Stimulated activated CD8-positive, alpha-beta memory T cell treated with anti-CD3 and anti-CD28 coated beads, Interleukin-7, amount 100 ng/mL, for 1 hour (primary cell): ENCODE results near the gene FCER1G.

Experiments
- DNase-seq, 2 donors: peaks; one replicate each; pipeline ENCODE4 v3.0.0-alpha.2; 2020; ENCODE audit warnings: low read depth in 2 of 2

FCER1G gene

DNA sequence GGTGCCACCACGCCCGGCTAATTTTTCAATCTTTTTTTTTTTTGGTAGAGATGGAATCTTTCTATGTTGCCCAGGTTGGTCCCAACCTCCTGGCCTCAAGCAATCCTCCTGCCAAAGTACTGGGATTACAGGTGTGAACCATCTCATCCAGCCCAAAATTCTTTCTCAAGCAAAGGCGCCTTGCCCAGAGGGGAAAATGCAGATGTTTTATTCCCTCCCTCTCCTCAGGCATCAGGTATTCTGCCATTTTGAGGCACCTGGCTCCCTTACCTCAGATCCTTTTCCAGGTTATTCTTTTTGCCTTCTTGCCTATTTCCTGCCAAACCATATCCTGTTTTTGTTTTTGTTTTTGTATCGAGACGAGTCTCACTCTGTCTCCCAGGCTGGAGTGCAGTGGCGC is 26.7 kb upstream of the FCER1G start:
- DNase-seq = no peak

DNA sequence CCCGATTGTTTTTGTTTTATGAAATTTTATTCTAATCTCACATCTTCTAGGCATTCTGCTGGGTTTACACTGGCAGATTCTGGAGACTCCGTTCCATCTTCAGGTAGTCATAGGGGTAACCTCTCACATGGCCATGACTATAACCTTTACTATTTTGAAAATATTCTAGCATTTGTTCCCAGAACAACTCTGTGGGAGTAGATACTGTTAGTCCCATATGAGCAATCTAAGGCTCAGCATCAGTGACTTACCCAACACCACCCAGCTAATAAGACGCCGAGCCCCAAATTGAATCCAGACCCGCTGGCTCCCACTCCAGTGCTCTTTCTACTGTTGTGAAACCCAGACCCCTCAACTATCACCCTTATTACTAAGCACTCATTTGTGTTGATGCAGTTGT is 26.1 kb upstream of the FCER1G start:
- no peak for DNase-seq

DNA sequence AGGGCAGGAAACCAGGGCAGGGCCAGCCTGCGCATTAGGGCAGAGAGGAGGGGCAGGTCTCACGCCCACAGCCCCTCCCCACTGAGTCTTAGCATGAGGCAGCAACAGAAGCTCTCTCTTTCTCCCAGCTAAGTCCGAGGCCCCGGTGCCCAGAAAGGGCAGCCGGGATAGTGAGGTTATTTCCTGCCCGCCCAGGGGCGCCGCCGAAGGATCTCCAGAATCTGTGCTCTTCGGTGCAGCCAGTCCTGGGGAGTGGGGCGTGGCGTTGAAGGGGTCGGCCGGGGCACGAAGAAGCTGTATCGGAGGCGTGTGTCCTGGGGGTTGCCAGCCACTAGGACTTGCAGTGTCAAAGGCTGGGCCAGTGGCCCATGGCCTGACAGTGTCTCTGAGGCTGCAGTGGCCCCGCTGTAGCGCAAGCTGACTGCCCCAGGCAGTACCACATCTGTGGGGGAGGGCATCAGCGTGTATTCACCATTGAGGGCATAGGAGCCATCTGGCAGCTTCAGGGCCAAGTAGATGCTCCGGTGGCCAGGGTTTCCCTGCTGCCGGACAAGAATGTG is 24.1 kb upstream of the FCER1G start:
- no peak for DNase-seq

DNA sequence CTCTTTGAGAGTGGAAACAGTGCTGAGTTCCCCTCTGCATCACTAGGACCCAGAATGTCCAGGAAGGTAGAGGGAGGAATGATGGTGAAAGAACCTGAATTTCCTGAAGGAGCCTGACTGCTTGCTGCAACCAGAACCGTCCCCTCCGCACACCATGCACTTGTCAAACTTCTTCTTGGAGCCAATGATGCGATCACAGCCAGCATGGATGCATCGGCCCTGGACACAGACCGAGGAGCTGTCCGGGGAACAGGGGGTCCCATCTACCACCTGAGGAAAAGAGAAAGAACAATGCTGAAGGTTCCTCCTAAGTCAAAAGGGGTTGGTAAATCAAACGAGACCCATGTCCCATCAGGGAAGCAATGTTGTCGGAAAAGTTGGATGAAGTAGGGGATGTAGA is 23.1 kb upstream of the FCER1G start:
- no peak for DNase-seq

DNA sequence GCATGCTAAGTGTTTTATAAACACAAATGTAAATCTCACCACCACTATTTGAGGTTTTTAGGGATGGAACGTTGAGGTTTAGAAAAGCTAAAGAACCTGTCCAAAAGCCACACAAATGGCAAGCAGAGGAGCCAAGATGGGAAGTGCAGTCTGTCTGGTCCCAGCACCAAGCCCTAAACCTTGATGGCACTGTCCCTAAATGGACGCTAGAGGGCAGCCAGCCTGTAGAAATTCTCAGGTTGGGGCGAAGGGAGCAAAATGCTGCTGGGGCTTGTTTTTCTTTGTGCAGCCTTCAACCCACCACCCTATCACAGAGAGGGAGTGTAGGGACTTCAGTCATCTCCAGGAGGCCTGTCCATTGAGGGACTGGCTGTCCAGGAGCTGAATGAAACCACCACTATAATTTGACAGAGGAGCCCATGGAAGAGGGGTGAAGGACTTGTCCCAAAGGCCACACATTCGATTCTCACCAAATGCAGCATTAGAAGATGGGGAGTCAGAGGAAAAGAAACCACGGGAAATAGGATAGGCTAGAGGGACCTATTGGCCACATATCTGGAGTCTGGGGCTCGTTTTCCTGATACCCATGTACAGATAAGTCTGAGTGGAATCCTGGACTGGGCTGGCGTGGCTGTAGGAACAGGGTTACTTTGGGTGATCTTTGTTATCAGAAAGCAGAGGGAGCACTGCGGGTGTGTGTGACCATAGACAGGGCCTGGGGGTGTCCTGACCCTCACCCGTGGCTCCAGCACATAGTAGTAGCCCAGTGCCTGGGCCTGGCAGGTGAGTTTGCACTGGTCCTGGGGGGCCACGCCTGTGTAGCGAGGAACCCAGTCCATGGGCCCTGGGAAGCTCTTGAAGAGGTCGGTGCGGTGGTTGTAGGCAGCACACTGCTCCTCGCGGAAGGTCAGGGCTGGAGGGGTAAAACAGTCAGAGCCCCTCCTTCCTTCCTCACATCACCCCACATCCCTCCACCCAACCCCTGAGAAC is 22.3 kb upstream of the FCER1G start:
- peak in 1 of 2 donors; percentile 41 for DNase-seq

DNA sequence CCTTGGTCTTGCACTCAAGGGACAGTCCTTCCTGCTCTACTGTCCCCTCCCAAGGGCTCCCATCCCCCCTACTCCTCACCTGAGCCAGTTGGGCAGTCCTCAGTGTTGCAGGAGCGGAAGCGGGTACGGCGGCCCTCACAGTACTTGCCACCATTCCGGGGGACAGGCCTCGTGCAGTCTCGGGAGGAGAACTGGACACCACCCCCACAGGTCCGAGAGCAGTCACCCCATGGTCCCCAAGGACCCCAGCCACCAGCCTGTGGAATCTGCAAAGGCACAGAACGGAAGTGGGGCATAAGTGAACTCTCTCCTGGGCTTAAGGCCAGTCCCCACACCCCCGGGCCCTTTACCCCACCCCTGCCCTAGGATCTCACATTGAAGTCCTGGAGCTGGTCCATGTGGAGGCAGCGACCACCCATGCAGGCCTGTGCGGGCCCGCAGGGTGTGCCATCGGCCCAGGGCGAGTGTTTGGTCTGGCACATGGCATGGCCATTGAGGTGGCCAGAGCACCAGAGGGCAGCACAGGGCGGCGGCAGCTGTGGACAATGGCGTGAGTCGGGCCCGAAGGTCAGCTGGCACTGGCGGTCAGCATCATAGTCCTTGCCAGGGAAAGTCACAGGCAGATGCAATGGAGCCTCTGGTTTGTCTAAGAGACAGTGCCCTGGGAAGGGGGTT is 21.4 kb upstream of the FCER1G start:
- no peak for DNase-seq

DNA sequence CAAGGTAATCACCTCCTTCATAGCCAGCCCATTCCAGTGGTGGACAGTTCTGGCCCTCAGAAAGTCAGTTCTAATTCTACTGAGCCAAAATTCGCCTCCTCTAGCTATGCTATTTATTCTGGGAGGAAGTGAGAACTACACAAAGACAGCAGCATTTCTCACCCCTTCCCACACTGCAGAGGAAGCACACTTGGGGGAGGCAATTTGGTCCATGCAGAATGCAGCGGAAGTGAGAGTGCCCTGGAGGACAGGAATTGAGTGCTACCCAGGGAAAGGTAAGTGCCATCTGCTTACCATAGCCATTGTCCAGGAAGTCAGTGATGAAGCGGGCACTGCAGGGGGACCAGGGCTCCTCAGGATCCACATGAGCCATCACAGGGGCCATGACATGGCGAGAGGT is 19.9 kb upstream of the FCER1G start:
- DNase-seq = no peak

DNA sequence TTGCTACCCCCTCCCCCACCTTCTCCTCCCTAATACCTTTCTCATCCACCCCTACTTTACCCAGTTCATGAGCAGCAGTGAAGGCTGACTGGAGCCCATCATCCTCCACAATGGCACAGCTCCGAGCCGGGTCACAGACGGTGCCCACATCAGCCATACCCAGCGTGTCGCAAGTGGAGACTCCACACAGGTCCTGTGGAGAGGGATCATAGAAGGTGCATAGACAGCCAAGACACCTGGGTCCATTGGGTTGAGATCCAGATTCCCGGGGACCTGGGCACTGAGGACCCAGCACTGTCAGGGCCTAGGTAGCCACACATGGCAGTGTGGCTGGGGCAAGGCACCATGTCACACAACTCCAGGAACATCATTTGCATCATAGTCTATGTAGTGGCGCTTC is 19.0 kb upstream of the FCER1G start:
- no peak for DNase-seq

DNA sequence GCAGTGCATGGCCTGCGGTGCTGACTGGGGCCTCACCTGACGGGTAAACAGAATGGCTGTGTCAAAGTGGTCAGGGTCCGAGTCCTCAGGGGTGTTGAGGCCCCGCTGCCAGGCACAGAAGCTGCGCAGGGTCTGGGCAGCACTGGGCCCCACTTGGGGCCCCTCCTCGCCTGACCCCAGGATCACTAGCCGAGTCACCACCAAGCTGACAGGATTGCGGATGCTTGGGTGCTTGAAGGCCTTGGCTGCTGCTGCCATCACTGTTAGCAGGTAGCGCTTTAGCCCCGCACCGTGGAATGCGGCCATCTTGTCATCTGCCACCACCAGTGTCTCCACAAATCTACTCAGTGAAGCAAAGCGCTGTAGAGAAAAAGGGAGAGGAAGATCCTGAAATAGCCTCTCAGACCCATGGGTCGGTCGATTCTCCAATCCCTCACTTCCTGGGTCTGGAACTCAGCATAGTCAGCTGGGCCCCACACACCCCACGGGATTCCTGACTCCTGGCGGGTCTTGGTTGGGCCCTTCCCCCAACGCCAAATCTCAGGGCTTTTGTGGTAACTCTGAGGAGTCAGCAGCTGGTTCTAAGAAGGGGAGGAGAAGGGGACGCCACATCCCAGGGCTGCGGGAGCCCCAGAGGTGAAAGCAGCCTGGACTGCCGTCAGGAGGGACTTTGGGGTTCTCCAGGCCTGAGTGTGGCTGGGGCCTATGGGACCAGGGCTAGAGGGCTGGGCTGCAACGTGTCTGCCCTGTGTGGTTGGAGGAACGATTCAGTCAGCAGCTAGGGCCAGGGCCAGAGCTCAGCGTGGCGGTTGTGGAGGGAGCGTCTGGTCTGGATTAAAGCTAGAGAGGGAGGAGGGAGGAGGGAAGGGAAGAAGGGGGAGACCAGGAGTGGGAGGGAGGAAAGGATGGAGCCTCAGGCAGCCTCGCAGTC is 18.3 kb upstream of the FCER1G start:
- no peak for DNase-seq

DNA sequence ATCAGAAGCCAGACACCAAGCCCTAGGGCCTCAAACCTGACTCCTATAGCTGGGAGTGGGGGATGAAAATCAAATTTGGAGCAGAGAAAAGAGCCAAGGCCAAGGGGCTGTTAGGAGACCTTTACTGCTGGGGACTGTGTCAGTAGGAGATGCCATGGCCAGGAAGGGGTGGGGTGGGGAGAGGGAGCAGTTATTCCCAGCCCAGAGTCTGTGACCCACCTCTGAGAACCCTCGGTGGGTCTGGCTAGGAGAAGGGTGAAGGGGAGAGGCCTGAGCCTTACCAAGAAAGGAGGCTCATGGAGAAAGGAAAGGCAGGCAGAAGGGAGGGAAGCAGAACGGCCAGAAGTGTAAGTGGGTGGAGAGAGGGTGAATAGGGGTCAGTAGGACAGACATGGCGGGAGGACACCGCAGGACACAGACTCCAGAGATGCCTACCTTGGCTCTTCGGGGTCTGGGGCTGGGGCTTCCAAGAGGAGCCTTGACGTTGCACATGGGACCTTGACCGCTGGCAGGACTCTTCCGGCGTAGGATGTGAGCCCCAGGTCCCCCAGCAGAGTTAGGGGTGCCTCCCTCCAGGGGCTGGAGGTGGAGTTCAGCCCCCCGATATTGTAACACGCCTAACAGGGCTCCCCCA is 17.4 kb upstream of the FCER1G start:
- DNase-seq = no peak

DNA sequence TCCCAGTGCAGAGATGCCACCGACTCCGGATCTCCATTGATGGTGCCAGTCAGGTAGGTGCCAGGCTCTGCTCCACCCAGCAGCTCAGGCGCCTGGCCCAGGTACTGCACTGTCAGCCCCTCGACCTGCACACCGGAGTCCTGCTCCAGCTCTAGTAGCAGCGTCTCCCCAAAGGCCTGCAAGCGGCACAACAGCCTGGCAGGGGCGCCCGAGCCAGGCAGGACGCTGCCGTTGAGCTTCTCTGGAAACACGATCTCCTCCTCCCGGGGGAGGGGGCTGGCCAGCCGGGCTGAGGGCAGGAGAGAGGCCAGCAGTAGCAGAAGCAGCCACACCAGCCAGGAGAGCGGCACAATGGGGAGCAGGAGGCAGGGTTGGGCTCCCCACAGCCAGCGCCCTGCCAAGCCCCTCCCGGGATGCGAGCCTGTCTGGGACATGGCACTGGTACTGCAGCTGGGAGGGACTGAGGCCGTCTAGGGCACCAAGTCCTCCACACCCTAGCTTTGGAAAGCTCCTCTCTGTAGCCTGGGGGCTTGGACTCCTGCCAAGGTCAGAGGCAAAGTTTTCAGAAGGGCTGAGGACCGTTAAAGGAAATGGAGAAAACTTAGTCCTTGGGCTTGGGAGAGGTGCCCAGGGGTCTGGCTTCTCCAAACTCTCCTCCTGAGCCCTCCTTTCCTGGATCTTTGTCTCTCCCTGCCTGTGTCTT is 16.8 kb upstream of the FCER1G start:
- DNase-seq = no peak

DNA sequence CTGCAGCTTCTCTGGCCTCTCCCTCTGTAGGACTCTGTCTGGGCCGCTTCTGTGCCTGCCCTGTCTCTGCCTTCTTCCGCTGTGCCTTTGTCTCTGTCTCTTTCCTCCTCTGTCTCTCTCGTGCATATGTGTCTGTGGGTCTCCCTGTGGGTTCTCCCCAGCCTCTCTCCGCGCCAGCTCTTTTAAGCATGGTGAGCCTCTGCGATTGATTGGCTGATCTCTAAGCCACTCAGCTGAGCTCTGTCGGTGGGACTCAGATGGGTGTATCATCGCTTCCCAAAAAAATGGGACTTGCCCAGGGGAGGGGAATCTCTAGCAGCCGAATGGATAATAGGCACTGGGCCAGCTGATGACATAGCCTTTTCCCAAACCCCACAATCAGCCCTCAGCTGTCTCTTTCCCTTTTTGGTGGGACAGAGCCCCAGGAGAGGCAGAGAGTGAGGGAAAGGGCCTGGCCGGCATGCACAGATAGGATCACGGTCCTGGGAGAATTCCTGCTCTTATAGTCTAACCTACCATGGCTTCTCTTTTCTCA is 16.1 kb upstream of the FCER1G start, which contains the start of gene ADAMTS4:
ADAMTS4 (minus strand) TSS at position 158 of the 535 bp plus-strand sequence. CDS start 427 bp downstream, outside the sequence.
- DNase-seq = no peak

DNA sequence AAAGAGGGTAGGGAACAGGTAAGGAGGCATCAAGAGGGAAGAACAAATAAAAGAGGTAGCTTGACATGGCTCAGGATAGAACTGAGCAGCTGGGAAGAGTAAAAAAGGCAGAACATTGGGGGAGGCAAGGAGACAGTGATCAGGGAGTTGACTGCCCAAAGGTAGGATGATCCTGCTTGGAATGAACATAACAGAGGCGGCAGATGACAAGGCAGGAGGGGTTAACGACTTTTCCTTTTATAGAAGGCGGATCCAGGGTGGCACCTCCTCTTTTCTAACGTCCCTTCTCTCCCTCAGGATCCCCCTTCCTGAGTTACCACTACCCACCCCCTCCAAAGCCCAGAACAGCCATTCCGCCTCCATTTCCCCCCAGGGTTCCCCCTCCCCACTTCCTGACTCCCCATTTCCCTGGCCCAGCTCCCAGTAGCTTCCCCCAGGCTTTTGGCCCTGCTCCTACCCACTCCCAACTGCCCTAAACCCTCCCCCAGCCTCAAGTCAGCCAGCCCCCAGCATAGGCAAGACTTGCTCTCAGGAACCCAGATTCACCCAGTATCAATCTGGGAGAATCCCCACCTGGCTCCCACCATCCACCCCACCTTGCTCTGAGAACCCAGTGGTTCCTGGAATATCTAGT is 15.5 kb upstream of the FCER1G start:
- no peak for DNase-seq

DNA sequence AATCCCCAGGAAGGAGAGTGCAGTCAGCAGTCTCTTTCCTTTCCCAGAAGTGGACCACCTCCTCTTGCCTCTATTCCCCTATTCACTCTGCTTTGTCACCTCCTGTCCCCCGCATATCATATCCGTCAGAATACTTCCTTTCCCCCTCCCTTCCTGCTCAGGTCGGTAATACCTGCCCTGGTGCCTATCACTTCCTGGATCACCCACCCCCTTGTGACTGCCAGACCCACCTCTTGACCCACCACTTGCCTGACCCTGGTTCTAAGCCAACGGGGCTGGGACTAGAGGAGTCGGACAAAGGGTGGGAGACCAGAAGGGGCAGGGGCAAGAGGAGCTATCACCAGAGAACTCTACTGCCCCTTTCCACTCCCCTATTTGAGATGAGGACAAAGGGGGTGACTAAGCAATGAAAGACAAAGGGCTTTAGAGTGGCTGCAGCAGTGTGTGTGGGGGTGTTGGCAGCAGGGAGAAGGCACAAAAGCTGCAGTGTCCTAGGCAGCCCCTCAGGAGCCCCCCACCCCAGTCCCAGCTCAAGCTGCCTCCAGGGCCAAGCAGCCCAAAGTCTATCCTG is 14.6 kb upstream of the FCER1G start:
- DNase-seq = no peak

DNA sequence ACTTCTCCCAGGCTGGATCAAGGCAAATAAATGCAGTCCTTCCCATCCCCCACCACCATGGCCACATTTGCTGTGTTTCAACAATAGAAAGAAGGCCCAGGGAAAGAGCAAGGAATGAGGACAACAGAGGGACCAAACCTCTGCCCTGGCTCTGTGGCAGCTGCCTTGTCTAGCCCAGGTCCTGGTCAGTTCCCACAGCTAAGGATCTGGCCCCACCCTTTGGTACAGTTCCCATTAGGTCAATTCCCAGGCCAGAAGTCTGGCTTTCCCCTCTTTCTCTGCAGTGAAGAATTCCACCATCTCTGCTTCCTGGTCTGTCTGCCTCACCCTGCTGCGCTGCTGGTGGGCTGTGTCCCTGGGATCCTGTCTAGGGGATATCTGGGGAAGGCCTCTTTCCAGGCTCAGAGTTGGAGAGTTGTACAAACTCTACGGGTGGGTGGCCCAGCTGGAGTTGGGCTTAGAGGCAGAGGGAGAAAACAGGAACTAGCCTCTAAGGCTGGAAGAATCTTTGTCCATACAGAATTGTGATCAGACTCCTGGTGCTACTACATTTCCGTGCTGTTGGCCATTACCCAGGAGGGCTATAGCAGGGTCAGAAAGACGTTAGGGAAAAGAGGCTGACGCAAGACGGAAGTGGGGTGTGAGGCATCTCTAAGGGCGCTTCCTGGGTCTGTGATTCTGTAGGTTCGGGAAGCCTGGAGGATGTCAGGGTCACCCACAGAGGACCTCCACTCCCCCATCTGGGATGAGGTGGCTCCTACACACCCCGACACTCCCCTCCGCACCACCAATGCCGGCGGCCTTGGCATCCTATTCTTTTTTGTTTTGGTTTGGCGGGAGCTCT is 13.9 kb upstream of the FCER1G start:
- no peak for DNase-seq

DNA sequence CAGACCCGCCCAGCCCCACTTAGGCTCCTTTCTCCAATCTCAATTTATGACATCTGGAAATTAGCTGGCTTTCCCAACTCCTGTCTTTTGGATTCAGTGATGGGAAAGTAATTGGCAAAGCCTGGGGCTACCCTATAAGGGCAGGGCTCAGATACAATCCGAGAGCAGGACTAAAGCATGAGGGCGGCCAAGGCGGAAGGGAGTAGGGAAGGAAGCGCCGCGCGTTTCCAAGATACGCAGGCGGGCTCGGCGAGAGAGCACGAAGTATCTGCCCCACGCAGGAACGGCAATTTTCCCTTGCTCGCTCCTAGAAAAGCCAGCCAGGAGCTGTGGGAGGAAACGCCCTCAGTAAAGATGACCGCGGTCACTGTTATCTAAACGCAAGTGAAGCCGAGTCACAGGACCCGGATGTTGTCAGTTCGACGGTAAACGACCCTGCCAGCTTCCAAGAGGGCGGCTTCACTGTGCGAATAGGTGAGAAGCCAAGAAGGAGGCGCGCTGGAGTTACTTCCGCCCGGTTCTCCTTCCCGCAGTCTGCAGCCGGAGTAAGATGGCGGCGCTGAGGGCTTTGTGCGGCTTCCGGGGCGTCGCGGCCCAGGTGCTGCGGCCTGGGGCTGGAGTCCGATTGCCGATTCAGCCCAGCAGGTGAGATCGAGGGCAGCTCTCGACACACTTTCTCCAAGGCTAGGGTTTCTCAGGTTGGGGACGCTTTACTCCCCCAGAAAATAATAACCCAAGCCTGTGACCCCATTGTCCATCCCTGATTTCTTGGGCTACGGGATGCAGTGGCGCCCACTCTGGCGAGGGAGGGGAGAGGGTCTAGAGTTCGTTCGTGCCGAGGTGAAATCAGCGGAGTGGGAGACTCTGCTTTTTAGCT is 13.0 kb upstream of the FCER1G start, which contains the start of gene NDUFS2:
NDUFS2 (plus strand) TSS at position 532 of the 877 bp plus-strand sequence; CDS start at position 551, 19 bp downstream.
- DNase-seq = peak; percentile 91
